Erythroblast (primary cell): ENCODE results near the gene SIPA1L3.

Experiments used
- GATA1 ChIP-seq: IDR thresholded peaks from 2 replicates; pipeline ENCODE4 v1.6.1; 2011; ENCODE audit warnings: low read depth, mild to moderate bottlenecking, control low read depth, low read length, moderate library complexity
- POLR2A ChIP-seq: IDR thresholded peaks from 2 replicates; pipeline ENCODE4 v1.6.1; 2011; ENCODE audit warnings: mild to moderate bottlenecking, low read length

DNA sequence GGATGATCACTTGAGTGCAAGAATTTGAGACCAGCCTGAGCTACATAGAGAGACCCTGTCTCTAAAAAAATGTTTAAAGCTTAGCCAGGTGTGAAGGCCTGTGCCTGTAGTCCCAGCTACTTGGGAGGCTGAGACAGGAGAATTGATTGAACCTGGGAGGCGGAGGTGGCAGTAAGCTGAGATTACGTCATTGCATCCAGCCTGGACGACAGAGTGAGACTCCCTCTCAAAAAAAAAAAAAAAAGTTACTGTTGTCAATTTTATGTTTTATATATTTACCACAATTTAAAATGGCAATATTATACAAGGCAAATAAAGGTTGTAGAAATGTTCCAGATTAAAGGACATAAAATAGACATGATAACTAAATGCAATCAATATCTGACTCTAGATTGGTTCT, 29.9 kb upstream of the SIPA1L3 start:
- no peak for TF ChIP-seq POLR2A
- TF ChIP-seq GATA1: no peak
